Measurements from ENCODE around the gene CRLF1.
A peak's percentile ranks its signal among the peaks of the same experiment; 100 is the strongest.

DNA sequence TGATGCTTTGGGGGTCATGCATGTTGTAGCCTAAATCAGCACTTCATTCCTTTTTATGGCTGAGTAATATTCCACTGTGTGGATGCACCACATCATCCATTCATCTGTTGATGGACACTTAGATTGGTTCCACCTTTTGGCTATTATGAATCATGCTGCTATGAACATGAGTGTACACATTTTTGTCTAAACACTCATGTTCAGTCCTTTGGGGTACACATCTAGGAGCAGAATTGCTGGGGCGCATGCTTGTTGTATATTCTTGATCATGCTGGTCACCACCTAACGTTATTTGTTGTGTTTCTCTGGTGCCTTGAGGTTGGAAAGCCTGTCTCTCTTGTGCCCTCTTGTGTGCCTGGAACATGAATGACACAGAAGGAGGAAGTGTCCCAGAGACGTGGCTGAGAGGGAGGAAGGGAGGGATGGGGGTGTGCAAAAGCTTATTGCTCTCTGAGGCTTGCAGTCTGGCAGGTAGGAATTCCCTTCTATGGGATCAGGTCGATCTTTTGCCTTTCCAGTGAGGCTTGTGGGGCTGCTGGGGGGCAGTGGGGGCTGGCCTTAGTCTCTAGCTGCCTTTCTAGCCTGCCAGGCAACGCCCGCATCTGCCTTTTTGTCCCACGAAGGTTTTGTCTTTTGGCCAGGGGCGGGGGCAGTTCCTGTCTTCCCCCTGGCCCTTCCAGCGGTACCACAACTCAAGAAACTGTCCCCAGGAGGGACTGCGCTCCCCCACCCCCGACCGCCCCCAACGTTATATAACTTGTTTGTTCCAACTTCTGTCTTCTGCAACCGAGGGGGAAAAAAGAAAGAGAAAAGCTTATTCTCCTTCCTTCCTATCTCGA lies 37.8 kb upstream of the CRLF1 start:
- TF ChIP-seq POLR2AphosphoS5 (IDR thresholded peaks at IDR 0.05; ENCODE audit: low read depth, low read length), result no peak
- TF ChIP-seq CTCF (IDR thresholded peaks at IDR 0.05; ENCODE audit: control extremely low read depth in 1 of 3, insufficient read depth in 1 of 3, low read depth in 1 of 3, low read length in 3 of 3), result peak in 2 of 3 experiments; percentile 12 to 20; a peak in 2 of 4 replicates
- TF ChIP-seq TBP (IDR thresholded peaks at IDR 0.05; ENCODE audit: low read depth, low read length), result no peak
- TF ChIP-seq POLR2A (IDR thresholded peaks at IDR 0.05; ENCODE audit: control extremely low read depth in 1 of 2, low read depth in 2 of 2, low read length in 2 of 2), result no peak
- TF ChIP-seq GABPA (IDR thresholded peaks at IDR 0.05; ENCODE audit: borderline replicate concordance, insufficient read depth, low read length), result no peak
- no peak for TF ChIP-seq MAX (IDR thresholded peaks at IDR 0.05)
- no peak for TF ChIP-seq USF2 (IDR thresholded peaks at IDR 0.05; ENCODE audit: low read length)
- no peak for TF ChIP-seq YY1 (IDR thresholded peaks at IDR 0.05; ENCODE audit: low read depth, low read length)
- TF ChIP-seq EZH2 (IDR thresholded peaks at IDR 0.05; ENCODE audit: low read depth, low read length, severe bottlenecking), result no peak
- no peak for TF ChIP-seq CREB1 (IDR thresholded peaks at IDR 0.05)

Measured in H1 (cell line).